ENCODE data around the gene TUT4. TPM values are rescaled to one million over a fixed set of nuclear protein-coding genes. Genes with fewer than 3 reads are reported as not detected.

TUT4 gene
- polyA plus RNA-seq, 1 donor, result 136 TPM

DNA sequence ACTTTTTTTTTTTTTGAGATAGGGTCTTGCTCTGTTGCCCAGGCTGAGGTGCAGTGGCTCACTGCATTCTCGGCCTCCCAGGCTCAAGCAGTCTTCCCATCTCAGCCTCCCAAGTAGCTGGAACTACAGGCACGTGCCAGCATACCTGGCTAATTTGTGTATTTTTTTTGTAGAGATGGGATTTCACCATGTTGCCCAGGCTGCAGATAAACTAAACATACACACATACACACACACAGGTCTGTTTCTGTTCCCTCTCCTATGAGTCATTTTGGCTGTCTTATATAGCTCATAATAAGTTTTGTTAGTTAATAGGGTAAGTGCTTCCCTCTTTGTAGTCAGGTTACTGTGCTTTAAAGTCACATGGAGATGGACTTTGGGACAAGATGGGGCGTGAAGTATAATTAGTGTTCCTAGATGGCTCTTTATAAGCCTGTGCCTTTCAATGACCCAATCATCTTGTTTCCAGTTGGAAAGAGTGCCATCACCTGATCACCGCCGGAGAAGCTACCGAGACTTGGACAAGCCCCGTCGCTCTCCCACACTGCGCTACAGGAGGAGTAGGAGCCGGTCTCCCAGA, 139.4 kb downstream of the TUT4 start:
- no peak for DNase-seq

DNA sequence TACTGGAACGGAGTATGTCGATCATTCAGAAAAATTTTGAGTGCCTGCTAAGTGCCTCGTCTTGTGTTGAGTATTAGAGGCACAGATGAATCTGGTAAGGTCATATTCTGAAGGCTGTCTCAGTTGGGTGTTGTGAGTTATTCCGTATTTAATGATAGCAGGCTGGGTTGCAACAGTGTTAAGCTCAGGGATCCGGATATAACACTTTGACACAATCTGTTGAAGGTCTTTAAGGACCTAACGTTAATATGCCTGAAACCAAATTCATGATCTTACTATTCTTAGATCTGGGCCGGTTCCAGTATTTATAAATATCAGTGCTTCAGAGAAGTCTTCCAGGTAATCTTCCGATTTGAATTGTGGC, 147.9 kb downstream of the TUT4 start:
- no peak for DNase-seq

DNA sequence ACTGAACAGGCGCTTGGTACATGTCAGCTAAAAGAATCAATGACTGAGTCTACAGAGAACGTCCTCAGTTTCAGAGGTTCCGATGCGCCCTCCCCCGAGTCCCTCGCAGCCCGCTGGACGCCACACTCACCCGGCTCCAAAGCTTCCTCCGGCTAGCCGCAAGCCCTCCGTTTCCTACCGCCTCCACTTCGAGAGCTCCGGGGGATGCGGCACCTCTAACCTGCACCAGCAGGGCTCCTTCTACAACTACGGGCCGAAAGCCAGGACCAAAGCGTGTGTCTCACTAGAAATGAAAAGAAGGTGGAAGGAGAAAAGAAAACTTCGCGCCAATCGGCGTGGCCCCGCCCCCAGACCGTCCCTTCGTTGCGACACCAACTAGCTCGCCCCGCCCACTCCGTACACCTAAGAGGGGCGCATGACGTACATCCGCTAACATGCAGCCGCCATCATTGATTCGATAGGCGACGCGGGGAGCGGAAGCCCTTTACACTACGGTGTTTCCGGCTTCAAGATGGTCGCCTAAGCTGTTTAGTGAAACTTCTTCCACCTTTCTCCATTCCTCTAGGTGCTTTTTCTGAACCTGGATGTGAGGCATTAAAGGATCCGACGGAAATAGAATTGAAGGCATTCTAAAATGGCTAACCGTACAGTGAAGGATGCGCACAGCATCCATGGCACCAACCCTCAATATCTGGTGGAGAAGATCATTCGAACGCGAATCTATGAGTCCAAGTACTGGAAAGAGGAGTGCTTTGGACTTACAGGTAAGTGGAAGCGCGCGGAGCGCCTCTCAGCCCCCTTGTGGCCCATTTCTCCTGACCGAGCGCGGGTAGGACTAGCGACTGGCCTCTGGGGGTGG, 148.5 kb downstream of the TUT4 start, which contains the start of the genes ORC1 and PRPF38A:
TSS of gene ORC1 (minus strand) at position 308 of the 859 bp plus-strand sequence. CDS start 2,200 bp downstream, outside the sequence.
TSS of gene PRPF38A (plus strand) at position 487 of the 859 bp plus-strand sequence. CDS start at position 635, 148 bp downstream.
- peak; percentile 98 for DNase-seq

DNA sequence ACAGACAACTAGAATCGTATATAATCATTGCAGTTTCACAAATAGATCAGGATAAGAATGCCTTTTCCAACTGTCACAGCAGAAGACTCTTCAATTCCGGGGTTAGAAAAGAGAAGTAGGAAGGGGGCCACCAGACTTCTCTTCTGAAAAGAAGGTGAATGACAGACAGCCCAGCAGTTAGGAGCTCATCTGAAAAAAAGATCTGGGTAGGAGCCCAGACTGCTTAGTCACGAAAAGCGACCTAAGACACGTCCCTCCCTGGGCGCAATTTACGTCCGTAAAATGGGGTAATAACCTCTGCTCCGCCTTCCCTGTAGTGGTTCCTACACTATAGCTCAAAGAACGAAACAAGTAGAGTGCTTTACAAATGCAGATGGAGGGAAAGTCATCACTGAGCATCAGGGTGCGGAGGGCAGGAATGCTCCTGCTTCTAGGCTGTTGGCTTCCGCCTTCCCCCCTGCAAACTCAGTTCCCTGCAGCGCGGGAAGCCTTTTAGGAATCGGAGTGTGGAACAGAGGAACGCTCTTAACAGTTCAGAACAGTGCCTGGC, 149.3 kb downstream of the TUT4 start:
- peak; percentile 11 for DNase-seq

DNA sequence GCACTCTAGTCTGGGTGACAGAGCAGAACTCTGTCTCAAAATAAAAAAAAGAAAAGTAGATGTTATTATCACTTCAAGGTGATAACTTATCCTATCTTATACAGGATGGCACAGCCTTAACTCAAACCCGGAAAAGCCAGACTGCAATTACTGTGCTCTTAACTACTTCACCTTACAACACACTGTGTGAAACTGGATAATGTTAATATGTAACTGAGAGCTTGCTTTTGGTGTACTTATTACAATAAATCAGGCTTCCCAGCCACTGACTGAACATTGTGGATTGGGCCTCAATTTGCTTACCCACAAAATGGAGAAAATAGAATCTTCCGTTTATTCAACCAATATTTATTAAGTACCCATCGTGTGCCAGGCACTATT, 150.0 kb downstream of the TUT4 start:
- DNase-seq, result no peak

DNA sequence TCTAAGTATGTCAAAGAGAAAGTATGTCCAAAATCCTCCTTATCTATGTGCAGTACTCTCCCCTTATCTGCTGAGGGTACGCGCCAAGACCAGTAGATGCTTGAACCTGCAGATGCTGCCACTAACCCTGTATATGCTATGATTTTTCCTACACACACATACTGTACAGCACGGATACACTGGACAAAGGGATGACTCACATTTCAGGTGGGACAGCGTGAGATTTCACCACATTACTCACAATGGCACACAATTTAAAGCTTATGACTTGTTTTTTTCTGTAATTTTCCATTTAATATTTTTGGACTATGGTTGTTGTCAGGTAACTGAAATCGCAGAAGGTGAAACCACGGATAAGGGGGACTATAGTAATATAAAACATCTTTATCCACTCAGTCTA, 152.8 kb downstream of the TUT4 start:
- DNase-seq, result no peak

DNA sequence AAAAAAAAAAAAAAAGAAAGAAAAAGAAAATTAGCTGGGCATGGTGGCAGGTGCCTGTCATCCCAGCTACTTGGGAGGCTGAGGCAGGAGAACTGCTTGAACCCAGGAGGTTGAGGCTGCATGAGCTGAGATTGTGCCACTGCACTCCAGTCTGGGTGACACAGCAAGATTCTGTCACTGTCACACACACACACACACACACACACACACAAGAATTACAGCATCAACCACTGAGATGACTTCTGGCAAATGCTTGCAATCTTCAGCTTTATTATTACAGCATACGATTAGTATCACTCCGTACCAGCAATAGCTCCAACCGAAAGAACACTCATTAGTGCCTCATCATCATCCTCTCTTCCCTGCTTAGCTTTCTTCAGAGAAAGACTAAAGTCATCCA, 153.3 kb downstream of the TUT4 start:
- DNase-seq, result no peak

DNA sequence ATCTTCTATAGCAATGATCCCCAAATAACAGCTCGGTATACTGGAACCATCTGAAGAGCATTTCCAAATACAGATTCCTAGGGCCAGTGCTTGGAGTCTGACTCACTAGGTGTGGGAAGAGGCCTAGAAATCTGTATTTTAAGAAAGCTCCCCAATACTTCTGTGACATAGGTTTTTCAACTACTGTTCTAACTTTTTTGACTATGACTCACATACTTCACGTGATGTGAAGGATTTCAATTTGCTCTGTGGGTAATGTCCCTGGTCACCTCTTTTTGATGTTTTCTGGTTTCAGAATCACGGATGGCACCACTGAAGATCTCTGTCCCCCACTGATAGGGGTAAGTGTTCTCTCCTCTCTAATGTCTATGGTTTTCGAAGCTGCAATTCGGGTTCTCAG, 159.7 kb downstream of the TUT4 start:
- DNase-seq, result no peak

DNA sequence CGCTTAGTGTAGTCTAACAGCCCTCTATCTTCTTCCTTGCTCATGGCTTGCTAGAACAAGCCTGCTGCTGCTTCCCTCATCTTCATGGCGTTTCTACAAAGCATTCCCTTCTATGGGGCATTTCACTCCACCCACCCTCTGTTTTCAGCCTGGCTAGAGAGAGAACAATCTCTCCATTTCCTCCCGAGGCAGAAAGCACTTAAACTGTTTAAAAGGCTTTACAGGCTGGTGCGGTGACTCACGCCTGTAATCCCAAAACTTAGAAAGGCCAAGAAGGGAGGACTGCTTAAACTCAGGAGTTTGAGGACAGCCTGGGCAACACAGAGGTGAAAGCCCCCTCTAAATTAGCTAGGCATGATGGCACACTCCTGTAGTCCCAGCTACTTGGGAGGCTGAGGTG, 166.4 kb downstream of the TUT4 start:
- no peak for DNase-seq

DNA sequence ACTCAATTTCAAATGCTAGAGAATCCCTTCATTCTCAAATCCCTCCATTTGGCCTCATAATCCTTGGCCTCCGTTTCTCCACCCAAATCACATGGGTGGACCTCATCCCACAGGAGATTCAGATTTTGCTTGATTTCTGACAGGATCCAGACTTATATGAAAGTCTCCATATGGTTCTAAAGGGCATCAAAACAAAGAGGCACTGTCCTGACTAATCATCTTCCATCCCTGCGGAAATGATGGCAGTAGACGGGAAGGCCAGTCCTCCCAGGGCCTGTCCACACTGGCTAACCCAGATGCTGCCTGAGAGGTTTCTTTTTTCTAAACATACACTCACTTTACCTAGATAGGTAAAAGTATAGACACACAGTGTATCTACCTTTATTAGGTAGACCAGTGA, 167.5 kb downstream of the TUT4 start:
- no peak for DNase-seq

Other genes with a start within 250 kb of the TUT4 start
- 37.8 TPM for gene CC2D1B, start 186.9 kb downstream of the TUT4 start, polyA plus RNA-seq (ENCODE audit: insufficient read length)
- gene ORC1, start 148.7 kb downstream of the TUT4 start, polyA plus RNA-seq (ENCODE audit: insufficient read length), result 10.4 TPM
- gene PRPF38A, start 148.5 kb downstream of the TUT4 start, polyA plus RNA-seq (ENCODE audit: insufficient read length), result 84.6 TPM
- gene GPX7, start 49.3 kb upstream of the TUT4 start, polyA plus RNA-seq (ENCODE audit: insufficient read length), result 69.1 TPM
- 2.2 TPM for gene SHISAL2A, start 80.1 kb upstream of the TUT4 start, polyA plus RNA-seq (ENCODE audit: insufficient read length)
- 18.0 TPM for gene COA7, start 145.3 kb upstream of the TUT4 start, polyA plus RNA-seq (ENCODE audit: insufficient read length)
- gene ZYG11B, start 173.4 kb upstream of the TUT4 start, polyA plus RNA-seq (ENCODE audit: insufficient read length), result 30.9 TPM